ENCODE data around the gene TPSAB1.
"Not testable (repeated sequence)": the region's sequence is repeated elsewhere in the genome, so short reads cannot be mapped to it uniquely, and the experiment has no call there.

The TPSAB1 gene

GRCh38 chr16:1224558-1224957 is 15.9 kb upstream of the TPSAB1 start (continued):
- TF ChIP-seq ISL1 (CRISPR knock-in tag; IDR thresholded peaks at IDR 0.05), result no peak
- no peak for TF ChIP-seq RARB (CRISPR knock-in tag; IDR thresholded peaks at IDR 0.05)
- no peak for TF ChIP-seq ZFP30 (CRISPR knock-in tag; IDR thresholded peaks at IDR 0.05)

GRCh38 chr16:1225051-1225451 is 15.5 kb upstream of the TPSAB1 start, which contains the start of gene TPSG1:
Gene TPSG1 (minus strand): TSS chr16:1225268. CDS start chr16:1225252, 16 bp downstream.
- ATAC-seq, result no peak
- TF ChIP-seq GLIS3 (CRISPR knock-in tag; IDR thresholded peaks at IDR 0.05) (no peak), RARB (CRISPR knock-in tag; IDR thresholded peaks at IDR 0.05) (no peak), CSRNP3 (CRISPR knock-in tag; IDR thresholded peaks at IDR 0.05) (no peak), CSDC2 (CRISPR knock-in tag; IDR thresholded peaks at IDR 0.05) (no peak), ZNF70 (CRISPR knock-in tag; IDR thresholded peaks at IDR 0.05) (no peak), ZNF565 (CRISPR knock-in tag; conservative IDR thresholded peaks at IDR 0.05; ENCODE audit: low read depth) (no peak), ZFP3 (CRISPR knock-in tag; IDR thresholded peaks at IDR 0.05) (no peak), OSR1 (CRISPR knock-in tag; IDR thresholded peaks at IDR 0.05) (no peak), TSHZ2 (CRISPR knock-in tag; IDR thresholded peaks at IDR 0.05) (no peak), SNAI2 (CRISPR knock-in tag; IDR thresholded peaks at IDR 0.05) (no peak), ESRRG (CRISPR knock-in tag; IDR thresholded peaks at IDR 0.05) (no peak), ZNF8 (CRISPR knock-in tag; IDR thresholded peaks at IDR 0.05) (no peak), TOX (CRISPR knock-in tag; IDR thresholded peaks at IDR 0.05; ENCODE audit: borderline replicate concordance) (no peak), ARNTL (CRISPR knock-in tag; IDR thresholded peaks at IDR 0.05; ENCODE audit: borderline replicate concordance, low read depth) (no peak), ZC3H10 (CRISPR knock-in tag; IDR thresholded peaks at IDR 0.05) (no peak), BACH2 (CRISPR knock-in tag; IDR thresholded peaks at IDR 0.05; ENCODE audit: borderline replicate concordance) (no peak), ISL1 (CRISPR knock-in tag; IDR thresholded peaks at IDR 0.05) (no peak), TCF4 (CRISPR knock-in tag; IDR thresholded peaks at IDR 0.05; ENCODE audit: borderline replicate concordance) (no peak), PATZ1 (CRISPR knock-in tag; IDR thresholded peaks at IDR 0.05; ENCODE audit: borderline replicate concordance) (no peak)

- peak; percentile 49 for ATAC-seq
These were observed 14.7 kb upstream of the TPSAB1 start for GRCh38 chr16:1225728-1226311.

- not testable (repeated sequence) for ATAC-seq
These were observed 13.8 kb upstream of the TPSAB1 start for GRCh38 chr16:1226692-1227091.

- ATAC-seq, result not testable (repeated sequence)
These were observed 12.3 kb upstream of the TPSAB1 start for GRCh38 chr16:1228227-1228626.

GRCh38 chr16:1229476-1229875 is 11.0 kb upstream of the TPSAB1 start:
- ATAC-seq, result not testable (repeated sequence)

GRCh38 chr16:1230084-1230470 is 10.4 kb upstream of the TPSAB1 start, which contains the start of gene TPSB2:
Gene TPSB2 (minus strand): TSS chr16:1230184. CDS start chr16:1229951, 233 bp downstream.
- ATAC-seq, result not testable (repeated sequence)

- ATAC-seq, result not testable (repeated sequence)
These were observed 9.9 kb upstream of the TPSAB1 start for GRCh38 chr16:1230471-1231212.

- ATAC-seq, result not testable (repeated sequence)
These were observed 9.2 kb upstream of the TPSAB1 start for GRCh38 chr16:1231301-1231700.

- ATAC-seq, result peak; percentile 83
These were observed 8.3 kb upstream of the TPSAB1 start for GRCh38 chr16:1232049-1232748.

GRCh38 chr16:1236659-1237058 is 3.8 kb upstream of the TPSAB1 start:
- peak; percentile 63 for ATAC-seq

Data from SK-N-SH treated with all-trans-retinoic acid at 6 μM for 48 hours (cell line).